Stimulated activated CD8-positive, alpha-beta memory T cell treated with anti-CD3 and anti-CD28 coated beads, Interleukin-15, amount 100 ng/mL, for 4 hours (primary cell): ENCODE data around the gene SAP25.

ENCODE experiments used
- DNase-seq, 2 donors: peaks; one replicate each; pipeline ENCODE4 v3.0.0-alpha.2; 2020; ENCODE audit warnings: low read depth in 2 of 2

Gene SAP25

DNA sequence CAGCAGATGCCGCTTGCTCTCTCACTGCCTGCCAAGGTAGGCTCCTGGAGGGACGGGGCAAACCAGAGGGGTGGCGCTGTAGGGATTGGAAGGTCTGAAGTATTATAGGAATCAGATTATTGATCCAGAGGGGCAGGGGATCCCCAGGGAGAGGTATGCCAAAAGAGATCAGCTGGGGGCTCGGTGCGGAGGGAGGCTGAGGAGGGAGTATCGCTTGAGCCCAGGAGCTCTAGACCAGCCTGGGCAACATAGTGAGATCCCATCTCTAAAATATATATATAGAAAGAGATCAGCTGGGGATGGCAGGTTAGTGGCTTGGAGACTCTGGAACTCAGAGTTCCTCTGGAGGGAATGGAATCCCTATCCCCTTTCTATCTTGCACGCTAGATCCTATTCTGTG lies 21.5 kb upstream of the SAP25 start:
- no peak for DNase-seq

DNA sequence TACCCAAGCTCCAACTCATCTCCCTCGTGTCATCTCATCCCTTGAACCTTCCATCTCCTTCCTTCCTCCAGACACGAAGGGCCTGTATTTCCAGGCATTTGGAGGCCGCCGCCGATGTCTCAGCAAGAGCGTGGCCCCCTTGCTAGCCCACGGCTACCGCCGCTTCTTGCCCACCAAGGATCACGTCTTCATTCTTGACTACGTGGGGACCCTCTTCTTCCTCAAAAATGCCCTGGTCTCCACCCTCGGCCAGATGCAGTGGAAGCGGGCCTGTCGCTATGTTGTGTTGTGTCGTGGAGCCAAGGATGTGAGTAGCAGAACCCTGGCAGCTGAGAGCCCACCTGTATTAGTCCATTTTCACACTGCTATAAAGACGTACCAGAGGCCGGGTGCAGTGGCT lies 17.9 kb upstream of the SAP25 start:
- no peak for DNase-seq

DNA sequence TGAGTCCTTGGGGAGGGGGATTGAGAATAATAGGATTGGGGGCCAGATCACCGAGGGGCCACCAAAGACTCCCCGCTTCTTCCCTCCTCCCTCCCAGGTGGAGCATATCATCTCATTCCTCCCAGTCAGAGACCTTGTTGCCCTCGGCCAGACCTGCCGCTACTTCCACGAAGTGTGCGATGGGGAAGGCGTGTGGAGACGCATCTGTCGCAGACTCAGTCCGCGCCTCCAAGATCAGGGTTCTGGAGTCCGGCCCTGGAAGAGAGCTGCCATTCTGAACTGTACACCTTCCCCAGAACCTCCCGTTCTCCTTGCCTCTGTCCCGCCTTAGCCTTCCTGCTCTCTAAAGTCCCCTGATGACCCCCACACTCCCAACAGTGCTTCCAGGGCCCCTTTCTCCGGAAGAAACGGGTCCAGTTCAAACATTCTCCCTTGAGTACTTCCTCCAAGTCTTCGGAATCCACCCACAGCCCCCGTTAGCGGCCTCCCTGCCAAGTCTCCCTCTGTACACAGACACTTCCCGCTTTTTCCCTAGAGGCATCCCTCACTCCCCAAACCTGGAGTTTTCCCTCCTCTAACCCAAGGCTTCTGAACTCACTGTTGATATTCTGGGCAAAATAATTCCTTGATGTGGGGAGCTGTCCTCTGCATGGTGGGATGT lies 16.5 kb upstream of the SAP25 start:
- DNase-seq: no peak

DNA sequence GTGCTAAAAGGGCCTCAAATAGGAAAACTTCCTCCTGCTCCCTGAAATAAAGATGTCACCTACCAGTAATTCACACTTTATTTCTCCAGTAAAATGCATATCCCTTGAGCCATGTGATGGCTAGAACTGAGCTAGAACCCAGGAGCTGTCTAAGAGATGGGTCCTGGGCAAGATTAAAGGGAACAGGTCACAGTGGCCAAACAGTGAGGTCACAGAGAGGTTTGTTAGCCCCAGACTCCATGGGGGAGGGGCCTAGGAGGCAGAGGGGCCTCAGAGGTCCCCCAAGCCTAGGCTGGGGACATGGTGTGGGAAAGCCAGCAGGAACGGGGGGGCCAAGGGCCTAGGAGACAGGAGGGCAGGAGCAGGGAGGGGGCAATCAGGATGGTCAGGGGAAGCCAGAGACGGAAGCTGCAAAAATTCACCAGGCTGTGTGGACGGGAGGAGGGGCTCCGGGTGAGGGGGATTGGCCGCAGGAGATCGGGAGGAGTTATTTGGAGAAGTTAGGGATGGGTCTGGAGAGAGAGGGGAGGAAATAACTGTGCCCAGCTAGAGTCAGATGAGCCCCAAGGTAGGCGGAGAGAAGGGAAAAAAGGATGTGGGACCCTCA lies 15.7 kb upstream of the SAP25 start:
- DNase-seq: no peak

DNA sequence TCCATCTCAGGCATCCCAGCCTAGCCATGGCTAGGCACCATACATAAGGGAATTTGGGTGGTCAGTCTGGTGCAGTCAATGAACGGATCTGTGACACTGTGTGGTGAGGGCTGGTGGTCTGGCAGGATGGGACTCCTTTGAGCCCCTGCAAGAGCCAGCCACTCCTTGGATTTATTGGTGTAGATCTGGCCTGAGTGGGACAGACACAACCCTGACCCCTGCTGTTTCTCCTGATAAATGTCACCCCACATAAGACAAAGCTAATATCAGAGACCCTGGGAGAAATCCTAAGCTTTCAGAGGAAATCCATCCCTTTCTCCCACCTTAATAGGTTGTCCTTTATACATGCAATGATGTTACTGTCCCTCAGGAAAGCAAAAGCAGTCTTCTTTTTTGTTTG lies 14.7 kb upstream of the SAP25 start:
- DNase-seq: no peak

DNA sequence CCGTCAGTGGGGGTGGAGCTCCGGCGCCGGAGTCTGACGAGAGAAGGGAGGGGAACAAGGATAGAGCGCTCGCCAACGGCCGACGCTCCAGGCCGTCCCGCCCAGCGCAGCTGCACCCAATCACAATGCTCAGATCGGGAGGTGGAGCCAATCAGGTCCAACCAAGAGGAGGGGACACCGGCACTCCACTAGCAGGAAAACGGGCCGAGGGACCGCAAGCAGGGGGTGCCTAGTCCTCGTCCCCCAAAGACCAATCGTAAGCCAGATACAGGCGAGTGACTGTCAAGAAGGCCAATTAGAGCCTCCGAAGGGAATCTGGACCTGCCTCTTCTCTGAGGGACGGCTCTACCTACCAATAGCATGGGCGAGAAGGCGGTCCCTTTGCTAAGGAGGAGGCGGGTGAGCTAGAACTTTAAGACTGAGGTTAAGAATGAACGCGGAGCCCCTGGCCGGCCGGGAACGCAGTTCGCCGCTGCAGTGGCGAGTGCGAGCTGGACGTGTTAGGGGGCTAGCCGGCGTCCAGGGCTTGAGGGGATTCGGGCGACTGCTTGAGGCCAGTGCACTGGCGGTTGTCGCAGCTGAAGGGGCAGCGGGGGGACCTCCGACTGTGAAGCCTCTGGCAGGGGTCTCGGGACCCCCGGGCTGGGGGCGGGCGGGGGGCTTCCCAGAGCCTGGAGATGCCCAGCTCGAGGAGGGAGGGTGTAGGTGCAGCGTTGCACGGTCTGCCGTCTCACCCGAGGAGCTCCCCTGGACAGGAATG lies 12.7 kb upstream of the SAP25 start, which contains the start of gene FBXO24:
Gene FBXO24, plus strand, starts transcription at position 63 of the 760 bp plus-strand sequence. Its CDS starts 298 bp downstream, at position 361.
- DNase-seq: peak; percentile 98 to 99

DNA sequence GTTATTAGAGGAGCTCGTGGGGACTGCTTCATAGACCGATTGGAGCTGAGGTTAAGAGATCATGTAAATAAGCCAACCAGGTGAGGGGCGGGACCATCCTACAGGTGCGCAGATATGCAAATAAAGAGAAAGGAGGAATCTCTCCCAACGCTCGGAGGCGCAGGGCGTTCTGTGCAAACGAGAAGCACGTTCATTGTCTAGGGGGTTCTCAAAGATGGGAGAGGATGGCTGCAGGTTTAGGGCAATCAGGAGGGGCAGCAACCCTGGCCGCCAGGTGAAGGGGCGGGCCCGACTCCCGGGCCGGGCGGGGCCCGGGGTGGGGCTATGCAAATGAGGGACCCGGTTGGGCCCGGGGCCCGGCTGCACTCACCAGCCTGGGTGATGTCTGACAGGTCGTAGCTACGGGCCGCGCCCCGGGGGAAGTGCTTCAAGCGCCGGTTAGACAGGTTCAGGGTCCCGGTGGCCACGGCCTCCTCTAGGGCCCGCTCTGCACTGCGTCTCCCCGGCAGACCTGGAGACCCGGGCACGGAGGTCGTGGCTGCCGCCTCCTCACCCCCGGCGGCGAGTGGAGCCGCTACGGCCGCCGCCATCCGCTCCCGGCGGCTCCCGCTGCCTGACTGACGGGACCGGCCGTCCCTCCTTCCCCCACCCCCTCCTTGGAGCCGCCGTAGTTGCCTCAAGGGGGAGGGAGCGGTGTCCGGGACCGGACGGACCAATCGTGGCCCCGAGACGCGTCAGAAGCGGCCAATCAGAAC lies 12.0 kb upstream of the SAP25 start, which contains the start of gene LRCH4:
Gene LRCH4, minus strand, starts transcription at position 619 of the 755 bp plus-strand sequence. Its CDS starts 29 bp downstream, at position 590.
- no peak for DNase-seq

DNA sequence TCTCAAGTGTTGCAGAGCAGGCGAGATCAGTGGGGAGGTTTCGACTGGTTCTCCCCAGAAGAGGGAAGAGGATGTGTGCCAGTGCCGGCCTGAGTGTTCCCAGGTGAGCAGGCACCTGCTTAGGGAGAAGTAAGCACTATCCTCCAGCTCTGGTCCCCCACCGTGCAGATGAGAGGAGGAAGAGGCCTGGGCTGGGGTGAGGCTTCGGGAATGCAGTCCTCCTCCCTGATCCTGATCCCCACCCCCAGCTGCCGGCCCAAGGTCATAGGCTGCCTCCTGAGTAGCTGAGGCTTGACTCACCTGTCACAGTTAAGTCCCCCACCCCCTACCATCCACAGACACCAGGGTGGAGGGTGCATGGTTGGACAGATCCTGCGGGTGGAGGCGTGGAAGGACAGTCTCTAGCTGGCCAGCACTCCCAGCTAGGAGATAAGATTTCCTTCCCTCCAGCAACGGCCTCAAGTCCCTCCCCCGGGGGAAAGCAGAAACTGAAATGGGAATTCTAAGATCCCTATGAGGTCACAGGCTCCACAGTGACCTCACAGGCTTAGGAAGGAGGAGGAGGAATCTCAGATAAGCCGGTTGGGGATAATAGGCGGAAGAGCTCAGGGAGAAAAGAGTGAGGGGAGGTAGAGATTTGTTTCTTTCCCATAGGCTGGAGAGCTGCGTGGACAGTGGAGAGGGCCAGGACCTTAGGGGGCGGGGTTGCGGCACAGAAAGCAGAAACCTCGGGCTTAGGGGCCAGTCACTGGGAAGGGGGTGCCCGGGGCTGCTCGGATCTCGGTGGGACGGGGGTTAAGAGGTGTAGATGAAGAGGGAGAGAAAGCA lies 11.2 kb upstream of the SAP25 start:
- DNase-seq: no peak

DNA sequence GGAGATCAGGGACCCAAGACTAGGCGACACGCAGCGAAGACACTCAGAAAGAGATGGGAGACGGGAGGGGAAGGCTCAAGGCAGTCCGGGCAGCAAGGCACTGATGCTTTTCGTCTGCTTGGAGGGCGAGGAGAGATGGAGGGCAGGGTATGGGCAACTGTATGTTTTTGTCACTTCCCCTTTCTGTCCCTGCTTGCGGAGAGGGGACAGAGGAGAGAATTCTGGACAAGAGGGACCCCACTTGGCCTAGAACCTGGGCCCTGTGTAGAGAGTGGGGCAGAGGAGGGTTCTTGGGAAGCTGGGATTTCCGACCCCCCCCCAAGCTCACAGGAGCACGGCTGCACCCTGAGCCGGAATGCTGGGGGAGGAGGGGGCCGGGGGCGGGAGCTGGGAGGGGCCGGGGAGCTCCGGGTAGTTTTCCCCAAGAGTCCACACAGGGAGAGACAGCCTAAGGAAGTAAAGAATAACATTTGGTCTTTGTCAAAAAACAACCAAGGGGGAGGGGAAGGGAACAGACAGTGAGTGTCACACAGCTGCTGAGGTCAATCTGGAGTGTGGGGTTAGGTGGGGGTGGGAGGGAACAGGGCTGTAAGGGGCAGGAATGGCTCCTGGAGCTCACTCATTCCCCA lies 10.5 kb upstream of the SAP25 start:
- no peak for DNase-seq

DNA sequence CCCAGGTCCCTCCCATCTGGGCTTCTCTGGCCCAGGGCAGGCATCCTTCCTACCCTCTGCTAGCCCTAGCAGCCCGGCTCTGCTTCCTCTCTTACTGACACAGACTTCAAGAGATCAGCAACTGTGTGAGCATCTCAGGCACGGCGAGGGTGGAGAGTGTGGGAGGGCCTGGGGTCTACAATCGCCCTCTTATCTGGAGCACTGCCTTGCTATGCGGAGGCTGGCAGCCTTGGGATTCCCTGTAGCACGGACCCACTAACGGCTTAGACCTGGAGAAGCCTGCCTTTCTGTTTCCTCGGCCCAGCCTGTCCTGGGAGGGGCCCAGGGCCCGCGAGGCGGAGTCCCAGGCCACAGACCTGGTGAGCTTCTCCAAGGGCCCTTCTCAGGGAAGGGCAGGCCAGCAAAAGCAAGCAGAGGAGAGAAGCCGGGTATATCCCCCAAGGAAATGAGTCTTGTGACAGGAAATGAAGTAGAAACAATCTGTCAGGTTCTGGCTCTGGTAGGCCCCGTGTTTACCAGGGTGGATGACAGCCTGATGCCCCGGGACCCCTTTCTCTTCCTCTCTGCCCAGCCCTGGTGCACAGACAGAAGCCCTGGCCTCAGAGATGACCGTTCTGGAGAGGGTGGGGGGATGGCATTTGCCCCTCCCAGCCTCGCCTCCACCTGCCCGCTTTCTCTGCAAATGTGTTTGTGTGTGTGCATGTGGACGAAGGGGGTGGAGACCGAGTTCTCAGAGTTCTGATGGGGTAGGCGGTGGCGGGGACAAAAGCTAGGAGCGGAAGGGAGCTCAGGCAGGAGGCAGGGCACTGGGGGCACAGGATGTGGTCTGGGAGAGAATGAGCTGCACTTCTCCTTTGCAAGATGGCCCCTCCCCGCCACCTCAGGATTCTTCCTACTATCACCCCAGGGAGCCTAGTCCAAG lies 9.7 kb upstream of the SAP25 start:
- peak in 1 of 2 donors; percentile 36 for DNase-seq

DNA sequence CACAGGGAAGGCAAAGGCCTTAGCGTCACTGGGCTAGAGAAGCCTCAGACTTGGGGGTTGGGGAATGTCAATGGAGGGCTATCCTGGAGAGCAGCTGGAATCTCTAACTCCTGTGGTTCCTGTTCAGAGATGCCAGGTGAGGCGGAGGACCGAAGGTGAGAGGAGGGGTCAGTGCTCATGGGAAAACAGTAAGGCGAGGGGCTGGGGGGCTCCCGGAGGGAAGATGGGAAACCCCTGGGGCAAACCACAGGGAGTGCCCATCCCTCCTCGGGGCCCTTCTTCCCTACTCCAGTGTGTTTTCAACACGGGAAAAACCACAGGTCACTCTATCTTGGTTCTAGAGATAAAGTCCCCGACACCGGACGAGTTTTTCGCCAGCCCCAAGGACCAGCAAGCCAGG lies 8.9 kb upstream of the SAP25 start:
- no peak for DNase-seq

DNA sequence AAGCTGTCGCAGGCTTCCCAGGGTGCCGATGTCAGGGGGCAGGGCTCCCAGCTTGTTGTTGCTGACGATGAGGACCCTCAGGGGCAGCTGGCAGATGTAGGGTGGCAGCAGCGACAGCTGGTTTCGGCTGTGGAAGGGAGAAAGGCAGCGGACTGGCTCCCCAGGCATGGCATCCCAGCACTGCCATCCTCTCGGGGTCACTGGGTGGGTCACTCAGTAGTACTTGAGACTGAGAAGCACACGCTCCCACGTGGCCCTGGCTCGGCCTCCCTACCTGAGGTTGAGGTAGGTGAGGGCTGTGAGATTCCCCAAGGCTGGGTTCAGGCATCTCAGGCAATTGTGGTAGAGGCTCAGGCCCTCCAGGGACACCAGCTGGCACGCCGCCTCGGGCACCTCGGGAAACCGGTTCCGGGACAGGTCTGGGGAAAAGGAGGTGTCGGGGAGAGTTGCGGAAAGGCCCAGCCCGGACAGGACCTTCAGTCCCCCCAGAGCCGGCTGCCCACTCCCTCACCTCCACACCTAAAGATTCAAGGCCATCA lies 8.4 kb upstream of the SAP25 start:
- DNase-seq: no peak

DNA sequence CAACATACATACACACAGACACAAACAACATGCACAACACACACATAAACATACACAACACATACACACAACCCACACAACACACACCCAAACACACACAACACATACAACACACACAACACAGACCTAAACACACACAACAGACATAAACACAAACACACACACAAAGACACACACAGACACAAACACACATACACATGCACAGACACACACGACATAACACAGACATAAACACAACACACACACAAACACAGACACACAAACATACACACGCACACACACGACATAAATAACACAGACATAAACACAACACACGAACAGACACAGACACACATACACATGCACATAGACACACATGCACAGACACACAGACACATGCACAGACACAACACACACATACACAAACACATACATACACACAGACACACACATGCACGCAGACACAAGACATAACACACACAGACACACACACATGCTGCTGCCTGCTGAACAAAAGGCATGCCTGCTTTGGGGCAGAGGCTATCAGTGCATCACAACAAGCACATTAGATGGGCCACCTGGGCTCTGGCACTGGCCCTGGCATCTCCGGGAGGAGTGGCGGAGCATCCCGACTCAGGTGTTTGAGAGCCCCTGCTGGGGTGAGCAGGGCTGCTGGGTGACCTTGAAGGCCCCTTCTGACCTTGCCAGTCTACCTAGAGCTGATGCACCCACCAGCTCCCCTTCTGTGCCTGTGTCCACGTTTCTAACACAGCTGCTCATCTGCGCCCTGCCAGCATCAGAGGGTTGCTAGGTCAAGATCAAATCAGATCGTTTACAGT lies 7.0 kb upstream of the SAP25 start:
- no peak for DNase-seq

DNA sequence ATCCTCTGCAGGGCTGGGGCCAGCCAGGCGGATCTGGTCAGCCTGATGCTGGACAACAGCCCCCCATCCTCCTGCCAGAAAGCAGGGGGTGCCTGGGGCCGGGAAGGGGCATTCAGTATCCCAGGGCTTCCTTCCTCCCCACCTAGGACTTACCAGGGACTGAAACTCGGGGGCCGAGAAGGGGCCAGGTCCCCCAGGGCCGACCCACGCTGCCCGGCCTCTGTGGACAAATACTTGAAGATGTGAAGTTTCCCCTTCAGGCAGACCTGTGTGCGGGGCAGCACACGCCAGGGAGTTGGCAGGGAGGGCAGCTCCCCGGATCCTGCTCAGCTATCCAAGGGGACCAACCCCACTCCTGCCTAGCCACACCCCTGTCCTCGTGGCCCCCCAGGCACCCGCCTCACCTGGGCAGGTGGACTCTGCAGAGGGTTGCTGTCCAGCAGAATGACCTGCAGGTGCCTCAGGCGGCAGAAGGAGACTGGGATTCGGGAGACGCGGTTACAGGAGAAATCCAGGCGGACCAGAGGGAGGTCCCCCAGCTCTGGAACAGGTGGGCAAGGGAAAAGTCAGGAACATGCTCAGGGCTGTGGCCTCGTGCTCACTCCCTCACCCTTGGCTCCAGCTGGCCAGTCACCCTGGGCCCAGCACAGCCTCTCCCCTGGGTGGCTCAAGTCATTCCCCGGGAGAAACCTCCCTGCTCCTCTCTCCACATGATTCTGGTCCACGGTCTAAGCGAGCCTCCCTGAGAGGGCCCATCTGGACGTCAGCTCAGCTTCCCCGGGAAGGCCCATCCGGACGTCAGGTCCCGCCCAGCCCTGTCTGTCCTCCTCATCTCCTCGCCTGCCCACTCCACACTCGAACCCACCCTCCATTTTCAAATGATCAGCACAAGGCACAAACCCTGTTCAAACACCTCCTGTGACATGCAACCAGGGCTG lies 4.8 kb upstream of the SAP25 start:
- no peak for DNase-seq

DNA sequence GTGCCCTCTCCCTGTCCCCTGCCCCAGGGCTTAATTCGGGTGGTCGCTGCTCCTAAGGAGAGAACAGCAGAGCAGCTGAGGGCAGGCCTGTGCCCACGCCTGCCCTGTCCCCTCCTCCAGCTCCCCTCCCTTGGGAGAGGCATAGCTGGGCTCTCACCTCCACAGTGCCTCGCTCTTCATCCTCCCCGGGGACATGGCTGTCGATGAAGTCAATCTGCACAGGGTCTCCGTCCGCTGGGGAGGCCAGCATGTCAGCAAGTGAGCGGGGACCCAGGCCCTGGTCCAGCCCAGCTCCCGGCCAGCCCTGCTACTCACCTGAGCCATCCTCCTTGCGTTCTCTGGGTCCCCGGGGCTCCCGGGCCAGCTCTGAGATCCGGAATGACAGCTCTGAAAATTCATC lies 3.8 kb upstream of the SAP25 start:
- DNase-seq: no peak

DNA sequence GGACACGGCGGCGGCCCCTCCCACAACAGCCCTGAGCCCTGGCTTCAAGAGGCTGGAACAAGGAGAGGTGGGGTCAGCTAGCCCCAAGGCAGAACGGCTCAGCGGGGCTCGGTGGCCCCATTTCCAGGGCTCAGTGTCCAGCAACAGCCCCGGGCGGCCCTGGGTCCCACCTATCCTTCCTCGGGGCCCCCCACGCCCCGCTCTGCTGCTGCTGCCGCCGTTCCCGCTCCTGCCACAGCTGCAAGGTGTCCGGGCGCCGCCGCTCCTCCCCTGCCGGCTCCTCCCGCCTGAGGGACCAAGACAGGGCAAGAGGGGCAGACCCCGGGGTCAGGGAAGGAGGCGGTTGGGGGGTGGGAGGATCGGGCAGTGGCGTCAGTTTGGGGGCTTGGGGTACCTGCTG lies 3.4 kb upstream of the SAP25 start:
- no peak for DNase-seq

DNA sequence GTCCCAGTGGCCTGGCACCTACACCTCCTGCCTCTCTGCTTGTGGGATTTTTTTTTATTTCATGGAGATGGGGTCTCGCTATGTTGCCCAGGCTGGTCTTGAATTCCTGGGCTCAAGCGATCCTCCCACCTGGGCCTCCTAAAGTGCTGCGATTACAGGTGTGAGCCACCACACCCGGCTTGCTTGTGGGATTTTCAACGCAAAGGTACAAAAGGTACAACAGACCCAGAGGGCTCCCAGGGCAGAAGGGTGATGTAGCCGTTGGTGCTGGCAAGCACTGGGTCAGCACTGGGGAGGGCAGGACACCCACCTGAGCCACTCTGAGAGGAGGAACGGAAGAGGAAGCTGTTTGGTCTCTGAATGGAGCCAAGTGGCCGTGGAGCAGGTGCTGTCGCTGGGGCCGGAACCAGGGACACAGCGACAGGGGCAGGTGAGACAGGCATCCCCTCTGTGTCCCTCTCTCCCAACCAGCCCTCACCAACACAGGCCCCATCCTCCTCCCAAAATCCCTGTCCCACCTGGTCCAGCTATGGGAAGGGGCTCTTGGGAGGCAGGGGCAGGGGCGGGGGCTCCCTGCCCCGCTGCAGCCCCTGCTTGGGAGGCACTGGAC lies 2.8 kb upstream of the SAP25 start:
- no peak for DNase-seq
